H9 (cell line): ENCODE measurements around the gene SIGLEC12. TPM values are rescaled to one million over a fixed set of nuclear protein-coding genes. Genes with fewer than 3 reads are reported as not detected.

Experiments used
- DNase-seq: peaks from one replicate; pipeline ENCODE4 v3.0.0-alpha.2; 2017
- H2AFZ ChIP-seq: one replicate; pipeline ENCODE4 v1.6.1; 2013; ENCODE audit warnings: mild to moderate bottlenecking, low read length, control low read depth, moderate library complexity
- H2AK5ac ChIP-seq: 2 replicates; pipeline ENCODE4 v1.6.1; 2013; ENCODE audit warnings: low read length, control low read depth, mixed read lengths; ENCODE audit not compliant: insufficient read length
- H2BK120ac ChIP-seq: one replicate; pipeline ENCODE4 v1.6.1; 2013; ENCODE audit warnings: low read depth, mild to moderate bottlenecking, low read length, control low read depth, inconsistent platforms; ENCODE audit not compliant: poor library complexity, severe bottlenecking
- H2BK12ac ChIP-seq: 2 replicates; pipeline ENCODE4 v1.6.1; 2013; ENCODE audit warnings: low read length, control low read depth, mixed read lengths, low read depth; ENCODE audit not compliant: insufficient read length
- H2BK15ac ChIP-seq: 2 replicates; pipeline ENCODE4 v1.6.1; 2013; ENCODE audit warnings: low read depth, low read length, control low read depth
- H2BK20ac ChIP-seq: one replicate; pipeline ENCODE4 v1.6.1; 2013; ENCODE audit warnings: low read depth, mild to moderate bottlenecking, low read length, control low read depth, inconsistent platforms; ENCODE audit not compliant: poor library complexity, severe bottlenecking
- H2BK5ac ChIP-seq: 2 replicates; pipeline ENCODE4 v1.6.1; 2013; ENCODE audit warnings: low read length, control low read depth, mixed read lengths; ENCODE audit not compliant: insufficient read length
- H3K14ac ChIP-seq: 2 replicates; pipeline ENCODE4 v1.6.1; 2013; ENCODE audit warnings: low read length, control low read depth; ENCODE audit not compliant: insufficient read depth
- H3K18ac ChIP-seq: 2 replicates; pipeline ENCODE4 v1.6.1; 2013; ENCODE audit warnings: low read depth, mild to moderate bottlenecking, mixed read lengths, low read length, control low read depth; ENCODE audit not compliant: insufficient read length
- H3K23ac ChIP-seq: 2 replicates; pipeline ENCODE4 v1.6.1; 2013; ENCODE audit warnings: low read length, control low read depth, mixed read lengths, low read depth; ENCODE audit not compliant: insufficient read length
- H3K23me2 ChIP-seq: 2 replicates; pipeline ENCODE4 v1.6.1; 2013; ENCODE audit warnings: low read depth, mild to moderate bottlenecking, mixed read lengths, low read length, control low read depth; ENCODE audit not compliant: insufficient read length, poor library complexity, severe bottlenecking
- H3K27ac ChIP-seq: 2 replicates; pipeline ENCODE4 v1.5.1; 2013; ENCODE audit warnings: low read length, control low read depth, mixed read lengths, low read depth; ENCODE audit not compliant: insufficient read length
- H3K27me3 ChIP-seq: 2 replicates; pipeline ENCODE4 v1.6.1; 2013; ENCODE audit warnings: low read length, control low read depth, inconsistent platforms; ENCODE audit not compliant: insufficient read depth
- H3K4ac ChIP-seq: 2 replicates; pipeline ENCODE4 v1.6.1; 2013; ENCODE audit warnings: low read depth, mild to moderate bottlenecking, control low read depth, inconsistent platforms, low read length, moderate library complexity
- H3K4me1 ChIP-seq: 2 replicates; pipeline ENCODE4 v1.6.1; 2013; ENCODE audit warnings: low read length, control low read depth, inconsistent platforms; ENCODE audit not compliant: insufficient read depth
- H3K4me2 ChIP-seq: 2 replicates; pipeline ENCODE4 v1.6.1; 2013; ENCODE audit warnings: low read length, control low read depth, mixed read lengths; ENCODE audit not compliant: insufficient read length, insufficient read depth
- H3K56ac ChIP-seq: 2 replicates; pipeline ENCODE4 v1.6.1; 2013; ENCODE audit warnings: low read depth, mild to moderate bottlenecking, mixed read lengths, low read length, control low read depth; ENCODE audit not compliant: insufficient read length
- H3K79me1 ChIP-seq: 2 replicates; pipeline ENCODE4 v1.6.1; 2013; ENCODE audit warnings: low read depth, mild to moderate bottlenecking, moderate library complexity, low read length, control low read depth, inconsistent platforms; ENCODE audit not compliant: insufficient read depth, poor library complexity, severe bottlenecking
- H3K79me2 ChIP-seq: 2 replicates; pipeline ENCODE4 v1.6.1; 2013; ENCODE audit warnings: low read length, control low read depth, inconsistent platforms; ENCODE audit not compliant: insufficient read depth
- H3K9ac ChIP-seq: 2 replicates; pipeline ENCODE4 v1.6.1; 2013; ENCODE audit warnings: low read length, control low read depth, mixed read lengths; ENCODE audit not compliant: insufficient read length; ENCODE audit errors: extremely low read depth
- H3K9me3 ChIP-seq: one replicate; pipeline ENCODE4 v1.6.1; 2013; ENCODE audit warnings: low read depth, low read length, inconsistent platforms; ENCODE audit not compliant: control insufficient read depth
- H3T11ph ChIP-seq: one replicate; pipeline ENCODE4 v1.6.1; 2013; ENCODE audit warnings: mild to moderate bottlenecking, low read length, control low read depth, inconsistent platforms
- H4K20me1 ChIP-seq: one replicate; pipeline ENCODE4 v1.6.1; 2013; ENCODE audit not compliant: control insufficient read depth, insufficient read length, insufficient read depth
- H4K5ac ChIP-seq: 2 replicates; pipeline ENCODE4 v1.6.1; 2013; ENCODE audit warnings: low read depth, mild to moderate bottlenecking, mixed read lengths, low read length, control low read depth; ENCODE audit not compliant: insufficient read length
- H4K8ac ChIP-seq: replicated peaks from 2 replicates; pipeline ENCODE4 v1.6.1; 2013; ENCODE audit warnings: low read length, control low read depth, mixed read lengths, low read depth; ENCODE audit not compliant: insufficient read length
- H4K91ac ChIP-seq: 2 replicates; pipeline ENCODE4 v1.6.1; 2013; ENCODE audit warnings: low read depth, mild to moderate bottlenecking, moderate library complexity, mixed read lengths, low read length, control low read depth; ENCODE audit not compliant: insufficient read length
- H3K27ac Mint-ChIP-seq, 3 experiments: 2 replicates in 2 of 3; 3 replicates in 1 of 3; pipeline ENCODE4 v1.8.0; 2020 to 2021; ENCODE audit warnings: mixed read lengths in 3 of 3, mild to moderate bottlenecking in 1 of 3, moderate library complexity in 1 of 3
- H3K27me3 Mint-ChIP-seq: 2 replicates; pipeline ENCODE4 v1.8.0; 2021; ENCODE audit warnings: low read depth, mild to moderate bottlenecking, moderate library complexity, mixed read lengths
- H3K36me3 Mint-ChIP-seq, 3 experiments: 2 replicates in 2 of 3; 3 replicates in 1 of 3; pipeline ENCODE4 v1.8.0; 2020 to 2021; ENCODE audit warnings: low read depth in 3 of 3, mixed read lengths in 3 of 3; ENCODE audit not compliant: insufficient read depth in 1 of 3
- H3K4me1 Mint-ChIP-seq, 2 experiments: 2 replicates each; pipeline ENCODE4 v1.8.0; 2020; ENCODE audit warnings: mixed read lengths in 2 of 2
- H3K4me3 Mint-ChIP-seq, 2 experiments: 2 replicates in 1 of 2; 3 replicates in 1 of 2; pipeline ENCODE4 v1.8.0; 2020 to 2021; ENCODE audit warnings: mild to moderate bottlenecking in 2 of 2, mixed read lengths in 2 of 2, moderate library complexity in 1 of 2
- H3K9me3 Mint-ChIP-seq, 2 experiments: 2 replicates in 1 of 2; 3 replicates in 1 of 2; pipeline ENCODE4 v1.8.0; 2020; ENCODE audit warnings: mild to moderate bottlenecking in 2 of 2, mixed read lengths in 2 of 2, moderate library complexity in 1 of 2
- CTCF ChIP-seq: fragments of 200-600 bp; sonication (generic); conservative IDR thresholded peaks from 3 replicates; pipeline ENCODE4 v1.8.0; 2021; ENCODE audit warnings: antibody characterized with exemption, mild to moderate bottlenecking
- WGBS: extraction: QIAGEN DNeasy Blood & Tissue Kit; methylation state at CpG from one replicate; pipeline ENCODE4 v1.1.7; 2013; ENCODE audit warnings: missing lambda C conversion rate, low lambda C conversion rate, mixed read lengths; ENCODE audit not compliant: insufficient read length; ENCODE audit errors: extremely low coverage; 5-methylcytosine and 5-hydroxymethylcytosine counted together
- total RNA-seq: library from RNA; stranded (reverse); gene quantifications from 2 replicates; pipeline ENCODE4 v1.2.1, GENCODE V29; 2021

The SIGLEC12 gene
- total RNA-seq, 1 experiment from 2014 or later = not detected

- Histone ChIP-seq H3K27ac (no peak within 1 kb of the TSS), H4K5ac (no peak within 1 kb of the TSS), H3K79me1 (no peaks in the 10 kb centered on the region), H3T11ph (no peak within 1 kb of the TSS), H2AFZ (no peak within 1 kb of the TSS), H3K9ac (no peak within 1 kb of the TSS), H4K8ac (no peak within 1 kb of the TSS), H2AK5ac (no peak within 1 kb of the TSS), H3K23me2 (no peaks in the 10 kb centered on the region), H3K9me3 (no peaks in the 10 kb centered on the region), H3K4me1 (no peaks in the 10 kb centered on the region), H4K91ac (no peak within 1 kb of the TSS), H3K18ac (no peak within 1 kb of the TSS), H3K4me2 (no peak within 1 kb of the TSS), H3K23ac (no peak within 1 kb of the TSS), H3K27me3 (no peaks in the 10 kb centered on the region), H3K79me2 (no peaks in the 10 kb centered on the region), H2BK120ac (no peak within 1 kb of the TSS), H3K56ac (no peak within 1 kb of the TSS), H2BK12ac (no peak within 1 kb of the TSS), H4K20me1 (no peaks in the 10 kb centered on the region), H2BK20ac (no peak within 1 kb of the TSS), H2BK5ac (no peak within 1 kb of the TSS), H3K4ac (no peak within 1 kb of the TSS), H3K14ac (no peak within 1 kb of the TSS), H2BK15ac (no peak within 1 kb of the TSS)
- no CpG with 5 or more reads among the region's 10 CpGs for WGBS
- H3K27me3 Mint-ChIP-seq = peaks cover 28% of the 10 kb centered on the region
- no peak for TF ChIP-seq CTCF
- peaks cover 0 to 9% (median 0%) of the 10 kb centered on the region in 3 experiments; a peak in 1 of 7 replicates for H3K36me3 Mint-ChIP-seq
- peaks cover 0 to 4% of the 10 kb centered on the region in 2 experiments; a peak in 2 of 4 replicates for H3K4me1 Mint-ChIP-seq
- H3K9me3 Mint-ChIP-seq = peaks cover 0 to 93% of the 10 kb centered on the region in 2 experiments; a peak in 2 of 5 replicates
- no peak for DNase-seq
- H3K4me3 Mint-ChIP-seq = no peak within 1 kb of the TSS
- H3K27ac Mint-ChIP-seq = peak within 1 kb of the TSS in 1 of 3 experiments; percentile 12; a peak in 1 of 7 replicates
Observed at GRCh38 chr19:51458051-51458645, 43.5 kb downstream of the SIGLEC12 start, which contains the start of gene SIGLEC8. SIGLEC8 (minus strand) TSS chr19:51458454; CDS start chr19:51458387, 67 bp downstream.
